Activated CD8-positive, alpha-beta T cell treated with anti-CD3 and anti-CD28 coated beads, Interleukin-2, amount 10 ng/mL, durations not matched to agents 7 days and 5 days (primary cell): ENCODE data around the gene TCERG1L. TPM values are rescaled to one million over a fixed set of nuclear protein-coding genes. Genes with fewer than 3 reads are reported as not detected.
"Not testable (repeated sequence)": the region's sequence is repeated elsewhere in the genome, so short reads cannot be mapped to it uniquely, and the experiment has no call there.

Source experiments
- ATAC-seq: fragments of 150-1000 bp; cut with Tn5 transposase; one replicate; pipeline ENCODE4 v1.10.0; 2021; ENCODE audit warnings: moderate library complexity
- CTCF ChIA-PET: fragments of 350-600 bp; sonication (Branson Sonifier 250); formaldehyde crosslinking; loops from one replicate; lab custom pipeline; 2021; ENCODE audit warnings: antibody characterized with exemption; lab: Charles Lee
- POLR2A ChIA-PET: fragments of 350-600 bp; sonication (Branson Sonifier 250); formaldehyde crosslinking; loops from one replicate; lab custom pipeline; 2021; ENCODE audit warnings: antibody characterized with exemption; lab: Charles Lee
- DNase-seq: peaks from one replicate; pipeline ENCODE4 v3.0.0-alpha.2; 2020
- H3K27ac Mint-ChIP-seq: one replicate; pipeline ENCODE4 v1.8.0; 2021; ENCODE audit warnings: mild to moderate bottlenecking, mixed read lengths
- H3K27me3 Mint-ChIP-seq: one replicate; pipeline ENCODE4 v1.8.0; 2021; ENCODE audit warnings: low read depth, mixed read lengths
- H3K36me3 Mint-ChIP-seq: one replicate; pipeline ENCODE4 v1.8.0; 2021; ENCODE audit warnings: low read depth, mixed read lengths
- H3K4me1 Mint-ChIP-seq: one replicate; pipeline ENCODE4 v1.8.0; 2021; ENCODE audit warnings: low read depth, mixed read lengths
- H3K4me3 Mint-ChIP-seq: one replicate; pipeline ENCODE4 v1.8.0; 2021; ENCODE audit warnings: mild to moderate bottlenecking, mixed read lengths
- H3K9me3 Mint-ChIP-seq: one replicate; pipeline ENCODE4 v1.8.0; 2022; ENCODE audit warnings: mixed read lengths; ENCODE audit not compliant: insufficient read depth
- total RNA-seq, 2 experiments: library from RNA; stranded (reverse); gene quantifications; one replicate each; pipeline ENCODE4 v1.2.3, GENCODE V29; 2021

TCERG1L gene
- total RNA-seq, 2 experiments from 2014 or later, result 0.08 TPM; not detected in 1

DNA sequence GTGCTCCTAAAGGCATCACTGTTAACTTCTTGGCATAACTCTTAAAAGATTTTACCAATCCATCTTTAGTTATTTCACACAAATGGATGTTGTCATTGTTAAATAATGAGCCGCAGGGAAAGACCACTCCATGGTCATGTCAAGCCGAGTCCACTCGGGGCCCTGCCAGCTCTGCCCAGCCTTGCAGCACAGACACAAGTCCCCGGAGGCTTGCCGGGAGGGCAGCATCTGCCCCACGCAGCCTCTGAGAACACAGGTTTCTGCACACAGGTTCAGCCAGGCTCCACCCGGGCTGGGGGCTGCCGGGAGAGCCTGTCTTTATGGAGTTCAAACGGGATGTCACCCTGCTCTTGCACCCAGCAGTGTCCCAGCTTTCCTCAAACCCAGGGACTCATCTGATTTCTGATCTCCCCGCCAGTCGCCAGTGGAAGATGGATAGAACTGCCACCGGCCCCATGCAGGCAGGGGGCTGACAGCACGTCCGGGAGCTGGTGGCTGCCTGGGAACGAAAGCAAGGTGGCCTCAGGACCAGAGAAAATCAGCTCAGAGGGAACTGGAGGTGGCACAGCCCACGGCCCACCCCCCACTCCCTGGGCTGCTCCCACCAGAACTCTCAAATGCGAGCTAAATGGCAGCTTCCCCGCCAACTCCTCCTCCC lies 156.2 kb downstream of the TCERG1L start:
- Mint-ChIP-seq H3K4me1 (no peaks in the 10 kb centered on the region), H3K9me3 (peaks cover 10% of the 10 kb centered on the region), H3K27ac (no peak overlapping the region), H3K4me3 (no peak overlapping the region), H3K27me3 (no peaks in the 10 kb centered on the region), H3K36me3 (no peaks in the 10 kb centered on the region)
- ChIA-PET CTCF (no interaction called here), POLR2A (no interaction called here)
- DNase-seq (no peak), ATAC-seq (no peak)

DNA sequence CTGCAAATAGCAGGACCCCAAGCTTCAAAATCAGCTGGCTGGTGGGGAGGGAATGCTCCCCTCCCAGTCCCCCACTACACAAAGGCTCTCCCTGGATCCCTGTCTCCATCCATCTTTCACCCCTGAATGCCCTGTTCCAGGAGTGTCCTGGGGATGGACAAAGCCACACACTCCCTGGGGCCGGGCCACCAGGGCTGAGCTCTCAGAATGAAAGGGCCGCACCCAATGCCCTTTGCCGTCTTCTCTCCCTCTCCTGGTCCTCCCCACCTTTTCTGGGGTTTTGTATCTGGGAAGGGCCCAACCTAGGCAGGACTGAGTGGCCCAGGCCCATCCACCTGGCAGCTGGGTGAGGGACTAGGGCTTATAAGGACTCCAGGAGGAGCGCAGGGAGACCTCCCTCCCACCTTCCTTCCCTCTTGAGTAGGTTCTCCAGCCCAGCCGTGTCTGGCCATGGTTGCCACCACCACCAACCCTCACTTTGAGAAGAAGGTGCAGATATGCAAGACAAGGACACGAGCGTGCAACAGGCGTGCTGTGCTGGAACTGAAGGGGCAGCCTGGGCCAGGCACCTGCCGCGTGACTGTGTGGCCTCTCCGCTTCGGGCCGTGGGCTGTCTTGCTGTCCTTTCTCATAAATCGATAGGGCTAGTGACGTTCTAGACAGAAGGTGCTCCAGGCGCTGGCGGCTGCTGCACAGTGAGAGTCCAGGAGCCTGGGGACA lies 157.1 kb downstream of the TCERG1L start:
- DNase-seq (no peak), ATAC-seq (no peak)
- Mint-ChIP-seq H3K36me3 (no peaks in the 10 kb centered on the region), H3K9me3 (peaks cover 10% of the 10 kb centered on the region), H3K27ac (no peak overlapping the region), H3K27me3 (no peaks in the 10 kb centered on the region), H3K4me1 (no peaks in the 10 kb centered on the region), H3K4me3 (no peak overlapping the region)
- ChIA-PET CTCF (no interaction called here), POLR2A (no interaction called here)

DNA sequence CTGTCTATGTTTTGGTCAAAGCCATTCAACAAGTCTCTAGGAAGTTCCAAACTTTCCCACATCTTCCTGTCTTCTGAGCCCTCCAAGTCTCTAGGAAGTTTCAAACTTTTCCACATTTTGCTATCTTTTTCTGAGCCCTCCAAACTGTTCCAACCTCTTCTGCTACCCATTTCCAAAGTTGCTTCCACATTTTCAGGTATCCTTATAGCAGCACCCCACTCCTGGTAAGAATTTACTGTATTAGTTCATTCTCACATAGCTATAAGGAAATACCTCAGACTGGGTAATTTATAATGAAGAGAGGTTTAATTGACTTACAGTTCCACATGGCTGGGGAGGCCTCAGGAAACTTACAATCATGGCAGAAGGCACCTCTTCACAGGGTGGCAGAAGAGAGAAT lies 159.1 kb downstream of the TCERG1L start:
- H3K36me3 Mint-ChIP-seq, H3K27me3 Mint-ChIP-seq, POLR2A ChIA-PET, DNase-seq, ATAC-seq, H3K27ac Mint-ChIP-seq, H3K4me1 Mint-ChIP-seq, H3K4me3 Mint-ChIP-seq, CTCF ChIA-PET: not testable (repeated sequence)
- H3K9me3 Mint-ChIP-seq, result peaks cover 10% of the 10 kb centered on the region

DNA sequence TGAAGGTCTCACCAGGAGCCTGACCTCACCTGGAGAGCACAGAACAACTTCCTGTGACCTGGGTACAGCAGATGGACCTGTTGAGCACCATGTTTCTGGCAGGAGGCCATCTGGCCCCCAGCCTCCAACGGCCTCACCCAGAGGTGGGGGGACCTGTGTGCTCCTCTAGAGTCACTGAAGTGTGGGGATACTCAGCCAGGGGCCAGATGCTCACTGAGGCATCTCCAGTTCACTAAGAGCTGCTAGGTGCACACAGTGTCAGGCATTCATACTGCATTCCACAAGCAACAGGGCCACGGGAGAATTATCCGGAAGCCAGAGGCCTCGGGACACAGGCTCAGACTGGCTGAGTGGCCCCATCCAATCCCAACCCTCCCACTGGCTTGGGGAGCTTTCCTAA lies 161.4 kb downstream of the TCERG1L start:
- CTCF ChIA-PET, result no interaction called here

GRCh38 chr10:131149586-131149985 lies 161.9 kb downstream of the TCERG1L start:
- no peak for ATAC-seq
- CTCF ChIA-PET, result no interaction called here
- POLR2A ChIA-PET, result no interaction called here
- Mint-ChIP-seq H3K4me1 (no peaks in the 10 kb centered on the region), H3K27me3 (no peaks in the 10 kb centered on the region), H3K36me3 (no peaks in the 10 kb centered on the region), H3K4me3 (no peak overlapping the region), H3K27ac (no peak overlapping the region), H3K9me3 (peaks cover 10% of the 10 kb centered on the region)
- no peak for DNase-seq

More for the DNA sequence above, 161.4 kb downstream of the TCERG1L start:
- ATAC-seq, result no peak
- POLR2A ChIA-PET, result no interaction called here
- H3K9me3 Mint-ChIP-seq, result peaks cover 10% of the 10 kb centered on the region
- no peak overlapping the region for H3K27ac Mint-ChIP-seq
- no peaks in the 10 kb centered on the region for H3K36me3 Mint-ChIP-seq
- no peak for DNase-seq
- no peaks in the 10 kb centered on the region for H3K27me3 Mint-ChIP-seq
- H3K4me3 Mint-ChIP-seq, result no peak overlapping the region
- H3K4me1 Mint-ChIP-seq, result no peaks in the 10 kb centered on the region

DNA sequence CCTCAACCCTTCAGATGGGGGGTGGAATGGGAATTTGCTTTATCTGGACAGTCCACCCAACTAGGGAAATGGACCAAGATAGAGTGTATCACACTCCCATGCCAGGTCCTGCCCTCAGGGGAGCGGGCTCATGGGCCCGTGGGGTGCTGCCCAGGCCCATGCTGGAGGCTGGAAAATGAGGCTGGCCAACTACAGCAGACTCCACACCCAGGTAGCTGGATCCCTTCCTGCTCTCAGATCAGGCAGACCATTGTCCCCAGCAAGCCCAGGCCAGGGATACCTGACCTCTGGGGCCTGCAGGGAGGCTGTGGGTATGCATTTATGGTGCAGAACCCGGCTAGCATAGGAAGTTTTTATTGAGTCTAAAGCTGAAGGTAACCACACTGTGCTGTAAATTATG lies 162.4 kb downstream of the TCERG1L start:
- ChIA-PET CTCF (no interaction called here), POLR2A (no interaction called here)
- Mint-ChIP-seq H3K36me3 (no peaks in the 10 kb centered on the region), H3K9me3 (peaks cover 10% of the 10 kb centered on the region), H3K4me1 (no peaks in the 10 kb centered on the region), H3K4me3 (no peak overlapping the region), H3K27ac (no peak overlapping the region), H3K27me3 (no peaks in the 10 kb centered on the region)
- no peak for DNase-seq
- ATAC-seq, result no peak

DNA sequence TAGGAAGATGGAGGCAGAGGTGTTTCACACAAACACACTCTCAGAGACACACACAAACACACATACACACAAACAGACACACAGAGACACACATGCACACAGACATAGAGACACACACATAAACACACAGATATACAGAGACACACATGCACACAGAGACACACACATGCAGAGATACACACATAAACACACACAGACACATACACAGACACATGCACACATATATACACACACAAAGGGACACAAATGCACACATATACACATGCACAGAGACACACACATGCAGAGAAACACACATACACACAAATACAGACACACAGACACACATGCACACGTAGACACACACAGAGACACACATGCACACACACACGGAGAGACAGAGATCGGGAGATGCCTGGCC lies 163.3 kb downstream of the TCERG1L start:
- H3K27me3 Mint-ChIP-seq, result no peaks in the 10 kb centered on the region
- H3K4me3 Mint-ChIP-seq, result no peak overlapping the region
- H3K4me1 Mint-ChIP-seq, result no peaks in the 10 kb centered on the region
- POLR2A ChIA-PET, result no interaction called here
- CTCF ChIA-PET, result no interaction called here
- ATAC-seq (no peak), DNase-seq (no peak)
- H3K9me3 Mint-ChIP-seq, result peaks cover 10% of the 10 kb centered on the region
- H3K36me3 Mint-ChIP-seq, result no peaks in the 10 kb centered on the region
- no peak overlapping the region for H3K27ac Mint-ChIP-seq

DNA sequence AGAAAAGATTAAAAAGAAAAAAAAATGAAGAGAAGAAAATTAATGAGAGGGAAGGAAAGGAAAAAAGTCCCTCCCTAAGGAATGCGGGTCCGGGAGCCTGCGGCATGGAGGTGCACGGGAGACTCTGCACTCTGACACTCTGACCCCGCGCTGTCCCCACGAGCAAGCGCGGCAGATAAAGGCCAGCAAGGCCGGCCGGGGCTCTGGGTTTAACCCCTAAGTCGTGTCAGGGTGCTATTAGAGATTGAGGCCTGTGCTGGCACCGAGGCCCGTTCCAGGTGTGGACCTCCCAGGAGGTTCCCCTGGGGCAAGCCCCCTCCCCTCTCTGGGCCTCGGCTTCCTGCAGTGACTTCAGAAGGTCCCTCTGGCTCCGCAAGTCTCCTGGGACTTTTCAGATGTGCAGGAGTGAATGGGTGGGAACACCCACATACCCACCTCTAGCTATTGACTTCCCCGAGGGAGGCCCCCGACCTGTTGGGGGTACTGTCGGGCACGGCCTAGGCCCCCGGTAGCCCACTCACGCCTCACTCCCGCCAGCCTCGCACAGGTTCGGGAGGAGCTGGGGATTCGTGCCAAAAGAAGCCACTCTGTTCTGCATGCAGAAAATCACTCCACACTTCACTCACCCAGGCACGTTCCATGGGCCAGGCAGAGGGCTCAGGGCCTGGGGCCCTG lies 164.1 kb downstream of the TCERG1L start:
- H3K27ac Mint-ChIP-seq, result no peak overlapping the region
- POLR2A ChIA-PET, result no interaction called here

DNA sequence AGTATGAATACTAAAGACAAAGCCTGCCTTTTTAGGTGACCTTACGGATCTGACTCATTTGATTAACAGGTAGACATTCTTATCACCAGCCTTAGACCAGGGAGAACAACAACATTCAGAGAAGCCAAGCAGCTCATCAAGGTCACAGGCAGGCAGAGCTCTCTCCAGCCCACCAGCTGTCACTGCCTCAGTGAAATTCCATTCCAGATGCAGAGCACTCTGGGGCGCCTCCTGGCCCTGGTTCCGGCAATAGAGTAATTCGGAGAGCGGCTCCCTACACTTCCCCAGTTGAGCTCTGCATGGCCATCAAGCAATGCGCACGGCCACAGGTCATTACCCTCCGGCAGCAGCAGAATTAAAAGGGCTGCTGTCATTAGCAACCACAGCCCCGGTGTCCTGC lies 164.7 kb downstream of the TCERG1L start:
- ChIA-PET CTCF (no interaction called here), POLR2A (no interaction called here)
- Mint-ChIP-seq H3K36me3 (no peaks in the 10 kb centered on the region), H3K27me3 (no peaks in the 10 kb centered on the region), H3K4me3 (no peak overlapping the region), H3K27ac (no peak overlapping the region), H3K9me3 (no peaks in the 10 kb centered on the region), H3K4me1 (no peaks in the 10 kb centered on the region)
- DNase-seq (no peak), ATAC-seq (no peak)

More for the DNA sequence above, 164.1 kb downstream of the TCERG1L start:
- Mint-ChIP-seq H3K36me3 (no peaks in the 10 kb centered on the region), H3K27me3 (no peaks in the 10 kb centered on the region), H3K9me3 (peaks cover 6% of the 10 kb centered on the region), H3K4me3 (no peak overlapping the region), H3K4me1 (no peaks in the 10 kb centered on the region)
- DNase-seq, result no peak
- CTCF ChIA-PET, result no interaction called here
- ATAC-seq, result no peak

GRCh38 chr10:131145756-131146155 lies 165.8 kb downstream of the TCERG1L start:
- DNase-seq (no peak), ATAC-seq (no peak)
- H3K27ac Mint-ChIP-seq, result no peak overlapping the region
- POLR2A ChIA-PET, result no interaction called here
- H3K36me3 Mint-ChIP-seq, result no peaks in the 10 kb centered on the region
- no peaks in the 10 kb centered on the region for H3K9me3 Mint-ChIP-seq
- CTCF ChIA-PET, result no interaction called here
- no peak overlapping the region for H3K4me3 Mint-ChIP-seq
- no peaks in the 10 kb centered on the region for H3K27me3 Mint-ChIP-seq
- H3K4me1 Mint-ChIP-seq, result no peaks in the 10 kb centered on the region

DNA sequence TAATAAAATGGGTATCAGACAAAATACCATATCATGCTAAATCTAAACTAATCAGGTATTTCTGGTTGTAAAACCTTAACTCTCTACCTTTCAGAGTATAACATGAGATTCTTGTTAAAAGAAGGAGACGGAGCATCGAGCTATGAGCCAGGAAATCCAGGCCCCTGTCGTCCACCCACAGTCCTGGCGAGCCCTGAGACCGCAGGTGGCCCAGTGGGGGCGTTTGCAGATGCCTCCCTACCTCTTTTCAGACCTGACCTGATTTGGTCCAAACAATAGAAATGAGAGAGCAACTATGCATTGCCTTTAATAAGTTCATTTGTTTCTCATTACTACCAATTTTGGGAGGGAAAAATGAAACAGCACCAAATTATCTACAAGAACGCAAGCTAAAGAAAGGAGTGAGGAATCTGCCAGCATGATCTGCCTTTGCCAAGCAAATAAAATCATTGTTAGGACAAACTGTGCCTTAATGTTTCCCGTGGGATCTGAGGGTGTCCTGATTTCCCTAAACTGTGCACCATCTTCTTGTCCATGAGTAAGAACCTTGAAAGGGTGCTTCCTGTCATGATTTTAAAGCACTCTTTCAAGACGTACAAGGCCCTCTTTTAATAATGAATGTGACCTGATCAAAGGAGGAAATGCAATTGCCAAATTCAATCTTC lies 166.7 kb downstream of the TCERG1L start:
- Mint-ChIP-seq H3K27ac (no peak overlapping the region), H3K4me1 (no peaks in the 10 kb centered on the region), H3K4me3 (no peak overlapping the region), H3K9me3 (no peaks in the 10 kb centered on the region), H3K36me3 (no peaks in the 10 kb centered on the region), H3K27me3 (no peaks in the 10 kb centered on the region)
- DNase-seq (no peak), ATAC-seq (no peak)
- ChIA-PET POLR2A (no interaction called here), CTCF (no interaction called here)

- Mint-ChIP-seq H3K4me3 (no peak overlapping the region), H3K9me3 (no peaks in the 10 kb centered on the region), H3K4me1 (no peaks in the 10 kb centered on the region), H3K36me3 (no peaks in the 10 kb centered on the region), H3K27ac (no peak overlapping the region), H3K27me3 (no peaks in the 10 kb centered on the region)
- POLR2A ChIA-PET, result no interaction called here
- DNase-seq (no peak), ATAC-seq (no peak)
- CTCF ChIA-PET, result no interaction called here
These were observed 167.3 kb downstream of the TCERG1L start for GRCh38 chr10:131144196-131144595.
